H9 (cell line): ENCODE data around the gene AHNAK. TPM values are rescaled to one million over a fixed set of nuclear protein-coding genes. Genes with fewer than 3 reads are reported as not detected.

Experiments used
- DNase-seq: peaks from one replicate; pipeline ENCODE4 v3.0.0-alpha.2; 2017
- H2AFZ ChIP-seq: one replicate; pipeline ENCODE4 v1.6.1; 2013; ENCODE audit warnings: mild to moderate bottlenecking, low read length, control low read depth, moderate library complexity
- H2AK5ac ChIP-seq: 2 replicates; pipeline ENCODE4 v1.6.1; 2013; ENCODE audit warnings: low read length, control low read depth, mixed read lengths; ENCODE audit not compliant: insufficient read length
- H2BK120ac ChIP-seq: one replicate; pipeline ENCODE4 v1.6.1; 2013; ENCODE audit warnings: low read depth, mild to moderate bottlenecking, low read length, control low read depth, inconsistent platforms; ENCODE audit not compliant: poor library complexity, severe bottlenecking
- H2BK12ac ChIP-seq: 2 replicates; pipeline ENCODE4 v1.6.1; 2013; ENCODE audit warnings: low read length, control low read depth, mixed read lengths, low read depth; ENCODE audit not compliant: insufficient read length
- H2BK15ac ChIP-seq: 2 replicates; pipeline ENCODE4 v1.6.1; 2013; ENCODE audit warnings: low read depth, low read length, control low read depth
- H2BK20ac ChIP-seq: one replicate; pipeline ENCODE4 v1.6.1; 2013; ENCODE audit warnings: low read depth, mild to moderate bottlenecking, low read length, control low read depth, inconsistent platforms; ENCODE audit not compliant: poor library complexity, severe bottlenecking
- H2BK5ac ChIP-seq: 2 replicates; pipeline ENCODE4 v1.6.1; 2013; ENCODE audit warnings: low read length, control low read depth, mixed read lengths; ENCODE audit not compliant: insufficient read length
- H3K14ac ChIP-seq: 2 replicates; pipeline ENCODE4 v1.6.1; 2013; ENCODE audit warnings: low read length, control low read depth; ENCODE audit not compliant: insufficient read depth
- H3K18ac ChIP-seq: 2 replicates; pipeline ENCODE4 v1.6.1; 2013; ENCODE audit warnings: low read depth, mild to moderate bottlenecking, mixed read lengths, low read length, control low read depth; ENCODE audit not compliant: insufficient read length
- H3K23ac ChIP-seq: 2 replicates; pipeline ENCODE4 v1.6.1; 2013; ENCODE audit warnings: low read length, control low read depth, mixed read lengths, low read depth; ENCODE audit not compliant: insufficient read length
- H3K23me2 ChIP-seq: 2 replicates; pipeline ENCODE4 v1.6.1; 2013; ENCODE audit warnings: low read depth, mild to moderate bottlenecking, mixed read lengths, low read length, control low read depth; ENCODE audit not compliant: insufficient read length, poor library complexity, severe bottlenecking
- H3K27ac ChIP-seq: 2 replicates; pipeline ENCODE4 v1.5.1; 2013; ENCODE audit warnings: low read length, control low read depth, mixed read lengths, low read depth; ENCODE audit not compliant: insufficient read length
- H3K27me3 ChIP-seq: 2 replicates; pipeline ENCODE4 v1.6.1; 2013; ENCODE audit warnings: low read length, control low read depth, inconsistent platforms; ENCODE audit not compliant: insufficient read depth
- H3K4ac ChIP-seq: 2 replicates; pipeline ENCODE4 v1.6.1; 2013; ENCODE audit warnings: low read depth, mild to moderate bottlenecking, control low read depth, inconsistent platforms, low read length, moderate library complexity
- H3K4me1 ChIP-seq: 2 replicates; pipeline ENCODE4 v1.6.1; 2013; ENCODE audit warnings: low read length, control low read depth, inconsistent platforms; ENCODE audit not compliant: insufficient read depth
- H3K4me2 ChIP-seq: 2 replicates; pipeline ENCODE4 v1.6.1; 2013; ENCODE audit warnings: low read length, control low read depth, mixed read lengths; ENCODE audit not compliant: insufficient read length, insufficient read depth
- H3K56ac ChIP-seq: 2 replicates; pipeline ENCODE4 v1.6.1; 2013; ENCODE audit warnings: low read depth, mild to moderate bottlenecking, mixed read lengths, low read length, control low read depth; ENCODE audit not compliant: insufficient read length
- H3K79me1 ChIP-seq: 2 replicates; pipeline ENCODE4 v1.6.1; 2013; ENCODE audit warnings: low read depth, mild to moderate bottlenecking, moderate library complexity, low read length, control low read depth, inconsistent platforms; ENCODE audit not compliant: insufficient read depth, poor library complexity, severe bottlenecking
- H3K79me2 ChIP-seq: 2 replicates; pipeline ENCODE4 v1.6.1; 2013; ENCODE audit warnings: low read length, control low read depth, inconsistent platforms; ENCODE audit not compliant: insufficient read depth
- H3K9ac ChIP-seq: 2 replicates; pipeline ENCODE4 v1.6.1; 2013; ENCODE audit warnings: low read length, control low read depth, mixed read lengths; ENCODE audit not compliant: insufficient read length; ENCODE audit errors: extremely low read depth
- H3K9me3 ChIP-seq: one replicate; pipeline ENCODE4 v1.6.1; 2013; ENCODE audit warnings: low read depth, low read length, inconsistent platforms; ENCODE audit not compliant: control insufficient read depth
- H3T11ph ChIP-seq: one replicate; pipeline ENCODE4 v1.6.1; 2013; ENCODE audit warnings: mild to moderate bottlenecking, low read length, control low read depth, inconsistent platforms
- H4K20me1 ChIP-seq: one replicate; pipeline ENCODE4 v1.6.1; 2013; ENCODE audit not compliant: control insufficient read depth, insufficient read length, insufficient read depth
- H4K5ac ChIP-seq: 2 replicates; pipeline ENCODE4 v1.6.1; 2013; ENCODE audit warnings: low read depth, mild to moderate bottlenecking, mixed read lengths, low read length, control low read depth; ENCODE audit not compliant: insufficient read length
- H4K8ac ChIP-seq: replicated peaks from 2 replicates; pipeline ENCODE4 v1.6.1; 2013; ENCODE audit warnings: low read length, control low read depth, mixed read lengths, low read depth; ENCODE audit not compliant: insufficient read length
- H4K91ac ChIP-seq: 2 replicates; pipeline ENCODE4 v1.6.1; 2013; ENCODE audit warnings: low read depth, mild to moderate bottlenecking, moderate library complexity, mixed read lengths, low read length, control low read depth; ENCODE audit not compliant: insufficient read length
- H3K27ac Mint-ChIP-seq, 3 experiments: 2 replicates in 2 of 3; 3 replicates in 1 of 3; pipeline ENCODE4 v1.8.0; 2020 to 2021; ENCODE audit warnings: mixed read lengths in 3 of 3, mild to moderate bottlenecking in 1 of 3, moderate library complexity in 1 of 3
- H3K27me3 Mint-ChIP-seq: 2 replicates; pipeline ENCODE4 v1.8.0; 2021; ENCODE audit warnings: low read depth, mild to moderate bottlenecking, moderate library complexity, mixed read lengths
- H3K36me3 Mint-ChIP-seq, 3 experiments: 2 replicates in 2 of 3; 3 replicates in 1 of 3; pipeline ENCODE4 v1.8.0; 2020 to 2021; ENCODE audit warnings: low read depth in 3 of 3, mixed read lengths in 3 of 3; ENCODE audit not compliant: insufficient read depth in 1 of 3
- H3K4me1 Mint-ChIP-seq, 2 experiments: 2 replicates each; pipeline ENCODE4 v1.8.0; 2020; ENCODE audit warnings: mixed read lengths in 2 of 2
- H3K4me3 Mint-ChIP-seq, 2 experiments: 2 replicates in 1 of 2; 3 replicates in 1 of 2; pipeline ENCODE4 v1.8.0; 2020 to 2021; ENCODE audit warnings: mild to moderate bottlenecking in 2 of 2, mixed read lengths in 2 of 2, moderate library complexity in 1 of 2
- H3K9me3 Mint-ChIP-seq, 2 experiments: 2 replicates in 1 of 2; 3 replicates in 1 of 2; pipeline ENCODE4 v1.8.0; 2020; ENCODE audit warnings: mild to moderate bottlenecking in 2 of 2, mixed read lengths in 2 of 2, moderate library complexity in 1 of 2
- CTCF ChIP-seq: fragments of 200-600 bp; sonication (generic); conservative IDR thresholded peaks from 3 replicates; pipeline ENCODE4 v1.8.0; 2021; ENCODE audit warnings: antibody characterized with exemption, mild to moderate bottlenecking
- WGBS: extraction: QIAGEN DNeasy Blood & Tissue Kit; methylation state at CpG from one replicate; pipeline ENCODE4 v1.1.7; 2013; ENCODE audit warnings: missing lambda C conversion rate, low lambda C conversion rate, mixed read lengths; ENCODE audit not compliant: insufficient read length; ENCODE audit errors: extremely low coverage; 5-methylcytosine and 5-hydroxymethylcytosine counted together
- total RNA-seq: library from RNA; stranded (reverse); gene quantifications from 2 replicates; pipeline ENCODE4 v1.2.1, GENCODE V29; 2021

Gene AHNAK
- total RNA-seq, 1 experiment from 2014 or later = 15.2 TPM

- Histone ChIP-seq H3K79me1 (no peaks in the 10 kb centered on the region), H3K27ac (no peak overlapping the region), H3K79me2 (no peaks in the 10 kb centered on the region), H2AK5ac (no peak overlapping the region), H3K4ac (no peak overlapping the region), H4K91ac (no peak overlapping the region), H4K20me1 (no peaks in the 10 kb centered on the region), H3K27me3 (no peaks in the 10 kb centered on the region), H2BK15ac (no peak overlapping the region), H3T11ph (no peak overlapping the region), H2BK120ac (no peak overlapping the region), H3K14ac (no peak overlapping the region), H3K9me3 (no peaks in the 10 kb centered on the region), H3K23ac (no peak overlapping the region), H3K4me1 (no peaks in the 10 kb centered on the region; the same call in 1 of the 2 replicates), H2BK12ac (no peak overlapping the region), H3K23me2 (no peaks in the 10 kb centered on the region), H2AFZ (no peak overlapping the region), H2BK5ac (no peak overlapping the region), H3K4me2 (no peak overlapping the region), H4K5ac (no peak overlapping the region), H3K56ac (no peak overlapping the region), H2BK20ac (no peak overlapping the region), H4K8ac (no peak overlapping the region), H3K9ac (no peak overlapping the region), H3K18ac (no peak overlapping the region)
- no peak for TF ChIP-seq CTCF
- Mint-ChIP-seq H3K9me3 (no peaks in the 10 kb centered on the region), H3K4me3 (no peak overlapping the region), H3K27ac (no peak overlapping the region), H3K36me3 (no peaks in the 10 kb centered on the region), H3K27me3 (peaks cover 22% of the 10 kb centered on the region), H3K4me1 (peaks cover 26 to 36% of the 10 kb centered on the region in 2 experiments)
- no CpG with 5 or more reads among the region's 9 CpGs for WGBS
- no peak for DNase-seq
Measured at GRCh38 chr11:62498492-62499286, 47.9 kb downstream of the AHNAK start.
